C4-2B (cell line): Measurements from ENCODE around the gene SUSD1.

Source experiments
- CTCF ChIP-seq: fragments of 450-650 bp; conservative IDR thresholded peaks from 2 replicates; pipeline ENCODE4 v1.5.1; 2017; ENCODE audit warnings: mild to moderate bottlenecking
- ZFX ChIP-seq: fragments of 450-650 bp; IDR thresholded peaks from 2 replicates; pipeline ENCODE4 v1.6.1; 2017

- TF ChIP-seq CTCF (no peak), ZFX (no peak)
Observed at GRCh38 chr9:112188884-112189283, 13.8 kb upstream of the SUSD1 start.
